ENCODE data around the gene DCTN3. TPM values are rescaled to one million over a fixed set of nuclear protein-coding genes. Genes with fewer than 3 reads are reported as not detected.

DCTN3 gene
- total and polyA plus RNA-seq, 11 donors = 73.8 to 155 (median 121) TPM

DNA sequence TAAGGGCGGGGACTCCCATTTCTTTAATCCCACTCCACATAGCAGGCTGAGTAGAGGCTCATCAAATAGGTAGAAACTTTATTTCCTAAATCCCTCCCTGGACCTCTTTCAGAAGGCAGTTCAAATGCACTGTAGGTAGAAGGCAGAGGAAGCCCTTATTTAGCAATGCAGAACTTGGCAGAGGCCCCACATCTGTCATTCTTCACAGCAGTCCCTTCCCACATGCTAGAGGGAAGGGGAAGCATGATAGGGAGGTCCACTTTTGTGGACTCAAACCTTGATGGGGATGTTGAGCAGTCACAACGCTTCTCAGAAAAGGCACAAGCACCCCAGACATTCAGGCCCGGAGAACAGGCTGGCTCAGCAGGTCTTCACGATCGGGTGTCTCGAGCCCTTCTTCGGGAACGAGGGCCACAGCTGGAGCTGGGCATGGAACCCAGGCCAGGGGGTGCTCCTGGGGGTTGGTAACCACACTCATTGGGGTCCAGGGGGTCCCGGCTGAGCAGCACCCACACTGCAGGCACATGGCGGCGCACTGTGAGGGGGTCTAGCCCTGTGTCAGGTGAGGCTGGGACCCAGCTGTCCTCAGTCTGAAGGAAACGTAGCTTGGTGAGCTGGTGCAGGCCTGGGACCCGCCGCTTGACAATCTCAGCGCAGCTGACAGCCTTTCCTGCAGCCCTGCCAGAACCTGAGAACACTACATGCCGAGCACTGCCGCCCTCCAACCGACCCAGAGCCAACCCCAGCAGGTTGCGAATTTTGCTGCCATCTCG is 9.7 kb downstream of the DCTN3 start:
- peak overlapping the region in 9 of 12 donors; percentile 74 to 95 (median 81) for H3K4me3 ChIP-seq
- peak overlapping the region in 9 of 12 donors; percentile 81 to 97 (median 94) for H3K27ac ChIP-seq
- TF ChIP-seq, protein P1, sequence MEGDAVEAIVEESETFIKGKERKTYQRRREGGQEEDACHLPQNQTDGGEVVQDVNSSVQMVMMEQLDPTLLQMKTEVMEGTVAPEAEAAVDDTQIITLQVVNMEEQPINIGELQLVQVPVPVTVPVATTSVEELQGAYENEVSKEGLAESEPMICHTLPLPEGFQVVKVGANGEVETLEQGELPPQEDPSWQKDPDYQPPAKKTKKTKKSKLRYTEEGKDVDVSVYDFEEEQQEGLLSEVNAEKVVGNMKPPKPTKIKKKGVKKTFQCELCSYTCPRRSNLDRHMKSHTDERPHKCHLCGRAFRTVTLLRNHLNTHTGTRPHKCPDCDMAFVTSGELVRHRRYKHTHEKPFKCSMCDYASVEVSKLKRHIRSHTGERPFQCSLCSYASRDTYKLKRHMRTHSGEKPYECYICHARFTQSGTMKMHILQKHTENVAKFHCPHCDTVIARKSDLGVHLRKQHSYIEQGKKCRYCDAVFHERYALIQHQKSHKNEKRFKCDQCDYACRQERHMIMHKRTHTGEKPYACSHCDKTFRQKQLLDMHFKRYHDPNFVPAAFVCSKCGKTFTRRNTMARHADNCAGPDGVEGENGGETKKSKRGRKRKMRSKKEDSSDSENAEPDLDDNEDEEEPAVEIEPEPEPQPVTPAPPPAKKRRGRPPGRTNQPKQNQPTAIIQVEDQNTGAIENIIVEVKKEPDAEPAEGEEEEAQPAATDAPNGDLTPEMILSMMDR (IDR thresholded peaks at IDR 0.05) = no peak
- no peak for TF ChIP-seq POLR2A (IDR thresholded peaks at IDR 0.05)
- intact Hi-C loops (cut with DNase I) = loop anchor here in 2 of 10 donors (5.0 to 10.0 kb wide), 2 partner anchors 92 to 156 kb away; partner anchors contain the start of genes DNAI1 (in 1 of the 2) and FAM219A (in 1 of the 2)
- peak in 3 of 5 donors; percentile 24 to 59 (median 57) for DNase-seq
- ATAC-seq = peak; percentile 20 to 45 (median 38)
- H3K27me3 ChIP-seq = no peaks in the 10 kb centered on the region
- H3K36me3 ChIP-seq = peaks cover 0 to 24% (median 19%) of the 10 kb centered on the region in 9 donors
- WGBS, 4 donors = 73 to 88% (median 80%) methylated on average over 14 to 20 of the region's 20 CpGs
- H3K9me3 ChIP-seq = no peaks in the 10 kb centered on the region
- H3K4me1 ChIP-seq = peaks cover 0 to 29% (median 24%) of the 10 kb centered on the region in 12 donors

DNA sequence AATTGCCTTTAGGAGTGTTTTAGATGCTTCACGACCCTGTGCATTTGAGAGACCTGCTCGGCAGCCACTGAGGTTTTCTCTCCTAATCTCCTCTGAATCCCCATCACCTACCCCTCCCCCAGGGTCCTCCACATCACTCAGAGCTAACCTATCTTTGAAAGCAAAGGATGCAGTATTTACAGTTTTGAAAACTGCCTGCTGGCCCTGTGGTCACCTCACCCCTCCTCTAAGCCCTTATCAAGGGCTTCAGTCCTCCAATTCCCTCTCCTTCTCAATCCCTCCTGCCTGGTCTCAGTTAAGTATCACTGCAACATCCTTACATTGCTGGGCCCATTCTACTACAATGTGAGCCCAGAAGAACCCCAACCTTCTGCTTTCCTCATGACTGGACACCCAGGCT is 13.0 kb downstream of the DCTN3 start:
- ATAC-seq (no peak), DNase-seq (no peak)
- H3K27ac ChIP-seq = no peak overlapping the region
- intact Hi-C loops (cut with DNase I) = loop anchor here in 1 of 10 donors (10.0 kb wide), 1 partner anchor 173 kb away; no protein-coding TSS in a partner anchor
- H3K36me3 ChIP-seq = no peaks in the 10 kb centered on the region
- no peak overlapping the region for H3K4me3 ChIP-seq
- TF ChIP-seq, protein P1 (IDR thresholded peaks at IDR 0.05) = no peak
- TF ChIP-seq POLR2A (IDR thresholded peaks at IDR 0.05) = no peak
- H3K27me3 ChIP-seq = no peaks in the 10 kb centered on the region
- peaks cover 0 to 20% (median 17%) of the 10 kb centered on the region in 12 donors for H3K4me1 ChIP-seq
- H3K9me3 ChIP-seq = no peaks in the 10 kb centered on the region
- 23 to 73% (median 54%) methylated on average over 2 of the region's 2 CpGs for WGBS, 4 donors

DNA sequence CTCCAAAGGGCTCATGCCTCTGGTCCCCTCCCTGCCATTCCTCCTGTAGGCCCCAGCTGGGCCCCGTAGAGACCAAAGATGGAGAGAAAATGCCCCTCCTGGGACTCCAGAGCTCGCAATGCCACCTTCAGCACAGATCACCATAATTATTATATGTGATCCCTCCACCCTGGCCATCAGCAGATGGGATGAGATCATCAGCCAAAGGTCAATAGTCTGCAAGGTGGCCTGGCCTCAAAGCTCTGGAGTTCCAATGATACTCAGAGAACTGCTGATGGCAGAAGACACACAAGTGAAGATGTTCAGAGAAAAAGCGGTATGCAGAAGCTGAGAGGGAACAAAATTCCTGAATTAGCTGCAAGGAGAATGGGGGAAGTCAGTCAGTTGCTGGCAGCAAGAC is 13.4 kb downstream of the DCTN3 start:
- Histone ChIP-seq H3K36me3 (no peaks in the 10 kb centered on the region), H3K4me1 (peaks cover 0 to 18% (median 13%) of the 10 kb centered on the region in 12 donors), H3K27ac (no peak overlapping the region), H3K4me3 (no peak overlapping the region), H3K27me3 (no peaks in the 10 kb centered on the region), H3K9me3 (no peaks in the 10 kb centered on the region)
- TF ChIP-seq POLR2A (IDR thresholded peaks at IDR 0.05) = no peak
- 85 to 98% (median 91%) methylated on average over 3 of the region's 3 CpGs for WGBS, 4 donors
- ATAC-seq (no peak), DNase-seq (no peak)
- intact Hi-C loops (cut with DNase I) = loop anchor here in 1 of 10 donors (10.0 kb wide), 1 partner anchor 172 kb away; no protein-coding TSS in a partner anchor

DNA sequence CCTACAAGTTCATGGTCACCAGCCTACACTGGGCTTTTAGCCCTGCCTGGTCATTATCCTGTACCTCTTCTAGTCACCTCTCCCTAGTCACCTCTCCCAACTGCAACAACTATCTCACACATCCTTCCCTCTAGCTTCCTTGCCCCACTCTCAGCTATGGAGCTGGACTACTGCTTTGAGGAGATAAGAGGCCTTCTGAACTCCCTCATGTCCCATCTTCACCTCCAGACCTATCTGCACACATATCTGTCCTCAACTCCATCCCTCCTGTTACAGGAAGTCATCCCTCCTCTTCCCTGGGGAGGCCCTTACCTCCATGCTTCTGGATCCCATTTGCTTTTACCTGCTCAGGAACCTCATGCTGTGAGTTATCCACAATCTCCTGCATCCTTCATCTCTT is 14.1 kb downstream of the DCTN3 start:
- DNase-seq (no peak), ATAC-seq (no peak)
- no peak for TF ChIP-seq POLR2A (IDR thresholded peaks at IDR 0.05)
- TF ChIP-seq, protein P1 (IDR thresholded peaks at IDR 0.05) = no peak
- H3K36me3 ChIP-seq = no peaks in the 10 kb centered on the region
- peaks cover 0 to 14% (median 10%) of the 10 kb centered on the region in 12 donors for H3K4me1 ChIP-seq
- no peak overlapping the region for H3K4me3 ChIP-seq
- H3K27ac ChIP-seq = no peak overlapping the region
- no peaks in the 10 kb centered on the region for H3K9me3 ChIP-seq
- H3K27me3 ChIP-seq = no peaks in the 10 kb centered on the region
- intact Hi-C loops (cut with DNase I) = loop anchor here in 1 of 10 donors (10.0 kb wide), 1 partner anchor 171 kb away; no protein-coding TSS in a partner anchor
